Vagina (tissue), 2 donors: Measurements from ENCODE around the gene ERCC2.
"Not testable (repeated sequence)": the region's sequence is repeated elsewhere in the genome, so short reads cannot be mapped to it uniquely, and the experiment has no call there.

ENCODE experiments used
- CTCF ChIP-seq, 3 experiments: fragments of 450-650 bp in 2 of 3; fragments of 200-600 bp in 1 of 3; sonication (generic) in 1 of 3; IDR thresholded peaks; one replicate each; pipeline ENCODE4 v1.5.1; 2017 to 2019; ENCODE audit warnings: antibody characterized with exemption in 3 of 3, mild to moderate bottlenecking in 2 of 3, moderate library complexity in 2 of 3
- POLR2A ChIP-seq, 2 donors: fragments of 450-650 bp; IDR thresholded peaks; one replicate each; pipeline ENCODE4 v1.6.1; 2017; ENCODE audit warnings: antibody characterized with exemption in 2 of 2, mild to moderate bottlenecking in 2 of 2, moderate library complexity in 2 of 2

- TF ChIP-seq CTCF, POLR2A (IDR thresholded peaks at IDR 0.05): not testable (repeated sequence)
Observed at GRCh38 chr19:45309322-45309721, 61.1 kb downstream of the ERCC2 start.
